Caco-2 (cell line): ENCODE data around the gene SIGLEC5. TPM values are rescaled to one million over a fixed set of nuclear protein-coding genes. Genes with fewer than 3 reads are reported as not detected.
A peak's percentile ranks its signal among the peaks of the same experiment; 100 is the strongest.

ENCODE experiments used
- BruUV-seq: library from RNA; stranded (reverse); fragments of 400-500 nt; replicated peaks from 2 replicates; lab custom pipeline; 2021; lab: Mats Ljungman, UMichigan
- CTCF ChIA-PET: fragments of 300-600 bp; sonication (Branson Sonifier 250); formaldehyde crosslinking; loops from one replicate; lab custom pipeline; 2022; ENCODE audit warnings: antibody characterized with exemption; lab: Charles Lee
- POLR2A ChIA-PET: fragments of 300-600 bp; sonication (Branson Sonifier 250); formaldehyde crosslinking; loops from one replicate; lab custom pipeline; 2022; ENCODE audit warnings: antibody characterized with exemption; lab: Charles Lee
- DNase-seq, 2 experiments: peaks; one replicate each; pipeline versions ENCODE4 v3.0.0 to v3.0.0-alpha.2; 2020 to 2022
- H3K27me3 ChIP-seq: replicated peaks from 2 replicates; pipeline ENCODE4 v1.6.0; 2011; ENCODE audit warnings: low read length; ENCODE audit not compliant: control insufficient read depth, insufficient read depth
- H3K36me3 ChIP-seq: 2 replicates; pipeline ENCODE4 v1.5.1; 2011; ENCODE audit warnings: low read length; ENCODE audit not compliant: control insufficient read depth, insufficient read depth
- H3K4me1 ChIP-seq: fragments of 250-450 bp; sonication (Bioruptor Pico); 2 replicates; pipeline ENCODE4 v1.5.1; 2020; ENCODE audit warnings: mild to moderate bottlenecking
- H3K4me3 ChIP-seq: 2 replicates; pipeline ENCODE4 v1.5.1; 2011; ENCODE audit warnings: low read depth, mild to moderate bottlenecking, control low read depth, low read length
- H3K9me3 ChIP-seq: fragments of 250-450 bp; sonication (Bioruptor Pico); 2 replicates; pipeline ENCODE4 v1.5.1; 2020; ENCODE audit warnings: mild to moderate bottlenecking, moderate library complexity
- H3K27ac Mint-ChIP-seq: one replicate; pipeline ENCODE4 v1.8.0; 2022; ENCODE audit warnings: mixed read lengths; ENCODE audit not compliant: unreplicated experiment
- H3K27me3 Mint-ChIP-seq: one replicate; pipeline ENCODE4 v1.8.0; 2022; ENCODE audit warnings: mixed read lengths; ENCODE audit not compliant: insufficient read depth, unreplicated experiment
- H3K36me3 Mint-ChIP-seq: one replicate; pipeline ENCODE4 v1.8.0; 2022; ENCODE audit warnings: mild to moderate bottlenecking, mixed read lengths; ENCODE audit not compliant: insufficient read depth, unreplicated experiment
- H3K4me1 Mint-ChIP-seq: one replicate; pipeline ENCODE4 v1.8.0; 2022; ENCODE audit warnings: low read depth, mixed read lengths; ENCODE audit not compliant: unreplicated experiment
- H3K4me3 Mint-ChIP-seq: one replicate; pipeline ENCODE4 v1.8.0; 2022; ENCODE audit warnings: mild to moderate bottlenecking, moderate library complexity, mixed read lengths; ENCODE audit not compliant: unreplicated experiment
- H3K9me3 Mint-ChIP-seq: one replicate; pipeline ENCODE4 v1.8.0; 2022; ENCODE audit warnings: mixed read lengths; ENCODE audit not compliant: unreplicated experiment
- CTCF ChIP-seq, 2 experiments: fragments of 200-600 bp in 1 of 2; IDR thresholded peaks; 1 replicate in 1 of 2; 2 replicates in 1 of 2; pipeline versions ENCODE4 v1.5.1 to v1.8.0; 2011 to 2022; ENCODE audit warnings: antibody characterized with exemption in 1 of 2, control low read depth in 1 of 2, inconsistent platforms in 1 of 2, low read depth in 1 of 2, low read length in 1 of 2, mild to moderate bottlenecking in 1 of 2, moderate library complexity in 1 of 2; ENCODE audit not compliant: insufficient read depth in 1 of 2, severe bottlenecking in 1 of 2, unreplicated experiment in 1 of 2
- intact Hi-C: fragments of 100-400 bp; cut with micrococcal nuclease; formaldehyde crosslinking; loops from one replicate; pipeline ENCODE4 v1.10.0; 2022; ENCODE audit not compliant: unreplicated experiment
- total RNA-seq: library from RNA; stranded (reverse); gene quantifications from 2 replicates; pipeline ENCODE4 v1.2.3, GENCODE V29; 2022

The SIGLEC5 gene
- total RNA-seq, 1 experiment from 2014 or later: not detected

- no peak for TF ChIP-seq CTCF (IDR thresholded peaks at IDR 0.05; ENCODE audit: insufficient read depth in 1 of 2, low read depth in 1 of 2, low read length in 1 of 2, severe bottlenecking in 1 of 2, unreplicated experiment in 1 of 2)
- H3K9me3 Mint-ChIP-seq: peaks cover 19% of the 10 kb centered on the region
- H3K4me3 Mint-ChIP-seq: no peak overlapping the region
- CTCF ChIA-PET: no interaction called here
- DNase-seq: no peak
- Histone ChIP-seq H3K36me3 (no peaks in the 10 kb centered on the region), H3K4me1 (no peaks in the 10 kb centered on the region), H3K9me3 (0 out of 2 replicates have a peak, but pooled peaks cover 3% of the 10 kb centered on the region), H3K4me3 (no peak overlapping the region), H3K27me3 (no peaks in the 10 kb centered on the region)
- no TSS peak for BruUV-seq
- peaks cover 18% of the 10 kb centered on the region for H3K27me3 Mint-ChIP-seq
- no peak overlapping the region for H3K27ac Mint-ChIP-seq
- intact Hi-C loops: no loop called here
- POLR2A ChIA-PET: no interaction called here
- H3K36me3 Mint-ChIP-seq: no peaks in the 10 kb centered on the region
- no peaks in the 10 kb centered on the region for H3K4me1 Mint-ChIP-seq
These were observed 19.6 kb downstream of the SIGLEC5 start for GRCh38 chr19:51610576-51610975.

- no peaks in the 10 kb centered on the region for H3K4me1 ChIP-seq
These were observed 22.2 kb downstream of the SIGLEC5 start for GRCh38 chr19:51607920-51608562.

GRCh38 chr19:51607077-51607476, 23.1 kb downstream of the SIGLEC5 start:
- Mint-ChIP-seq H3K27ac (no peak overlapping the region), H3K27me3 (peaks cover 13% of the 10 kb centered on the region), H3K9me3 (peaks cover 10% of the 10 kb centered on the region), H3K4me1 (no peaks in the 10 kb centered on the region), H3K36me3 (no peaks in the 10 kb centered on the region), H3K4me3 (no peak overlapping the region)
- ChIA-PET POLR2A (no interaction called here), CTCF (interaction anchor here (2.5 kb wide), 1 partner anchor 50 kb away, joined by 11 read pairs; no protein-coding TSS in a partner anchor)
- no peaks in the 10 kb centered on the region for H3K4me1 ChIP-seq
- no TSS peak for BruUV-seq
- intact Hi-C loops: loop anchor here (5.0 kb wide), 1 partner anchor 50 kb away; no protein-coding TSS in a partner anchor
- TF ChIP-seq CTCF (IDR thresholded peaks at IDR 0.05; ENCODE audit: insufficient read depth in 1 of 2, low read depth in 1 of 2, low read length in 1 of 2, severe bottlenecking in 1 of 2, unreplicated experiment in 1 of 2): no peak
- H3K36me3 ChIP-seq: no peaks in the 10 kb centered on the region
- DNase-seq: no peak
- no peak overlapping the region for H3K4me3 ChIP-seq
- 0 out of 2 replicates have a peak, but pooled peaks cover 3% of the 10 kb centered on the region for H3K9me3 ChIP-seq
- H3K27me3 ChIP-seq: no peaks in the 10 kb centered on the region

More at GRCh38 chr19:51607920-51608562, 22.2 kb downstream of the SIGLEC5 start:
- no peak overlapping the region for H3K4me3 Mint-ChIP-seq
- no peaks in the 10 kb centered on the region for H3K36me3 Mint-ChIP-seq
- TF ChIP-seq CTCF (IDR thresholded peaks at IDR 0.05; ENCODE audit: insufficient read depth in 1 of 2, low read depth in 1 of 2, low read length in 1 of 2, severe bottlenecking in 1 of 2, unreplicated experiment in 1 of 2): peak; percentile 75 to 78
- no peak overlapping the region for H3K4me3 ChIP-seq
- H3K4me1 Mint-ChIP-seq: no peaks in the 10 kb centered on the region
- H3K9me3 Mint-ChIP-seq: peaks cover 18% of the 10 kb centered on the region
- H3K27me3 Mint-ChIP-seq: peaks cover 15% of the 10 kb centered on the region
- H3K27ac Mint-ChIP-seq: no peak overlapping the region
- POLR2A ChIA-PET: no interaction called here
- CTCF ChIA-PET: interaction anchor here (0.6 to 2.5 kb wide), 2 partner anchors 32 to 49 kb away, joined by 3 to 11 read pairs; no protein-coding TSS in a partner anchor
- H3K9me3 ChIP-seq: 0 out of 2 replicates have a peak, but pooled peaks cover 3% of the 10 kb centered on the region
- no TSS peak for BruUV-seq
- DNase-seq: peak; percentile 84
- intact Hi-C loops: loop anchor here (5.0 kb wide), 1 partner anchor 49 kb away; no protein-coding TSS in a partner anchor
- no peaks in the 10 kb centered on the region for H3K27me3 ChIP-seq
- H3K36me3 ChIP-seq: no peaks in the 10 kb centered on the region
